ENCODE results near the gene SCN1B. TPM values are rescaled to one million over a fixed set of nuclear protein-coding genes. Genes with fewer than 3 reads are reported as not detected.

Gene SCN1B
- total and polyA plus RNA-seq, 2 of the 13 experiments (the other 11 are each of a cell fraction or from before 2014, with no cell fraction given): 2.7 to 20.1 TPM

GRCh38 chr19:35040826-35041547 is 10.7 kb downstream of the SCN1B start (continued):
- no peak for TF ChIP-seq ZNF512B (CRISPR knock-in tag; IDR thresholded peaks at IDR 0.05; ENCODE audit: borderline replicate concordance)
- TF ChIP-seq ZNF597 (CRISPR knock-in tag; IDR thresholded peaks at IDR 0.05): no peak
- TF ChIP-seq ATAD3A (CRISPR knock-in tag; IDR thresholded peaks at IDR 0.05): no peak
- TF ChIP-seq ARNTL (CRISPR knock-in tag; IDR thresholded peaks at IDR 0.05): peak; percentile 97
- TF ChIP-seq ZNF773 (CRISPR knock-in tag; IDR thresholded peaks at IDR 0.05; ENCODE audit: borderline replicate concordance): peak; percentile 87; the same call in 1 of the 2 replicates
- no peak for TF ChIP-seq ZNF343 (CRISPR knock-in tag; IDR thresholded peaks at IDR 0.05)
- no peak; the same call in 1 of the 2 replicates for TF ChIP-seq ZNF572 (CRISPR knock-in tag; IDR thresholded peaks at IDR 0.05)
- peak; percentile 93; the same call in 1 of the 2 replicates for TF ChIP-seq SNAPC4 (CRISPR knock-in tag; IDR thresholded peaks at IDR 0.05)
- TF ChIP-seq ZFP37 (CRISPR knock-in tag; IDR thresholded peaks at IDR 0.05; ENCODE audit: borderline replicate concordance): 0 out of 2 replicates have a peak, but pooled peaks have one; percentile 54
- no peak for TF ChIP-seq JDP2 (CRISPR knock-in tag; IDR thresholded peaks at IDR 0.05; ENCODE audit: borderline replicate concordance)
- 0 out of 2 replicates have a peak, but pooled peaks have one; percentile 24 for TF ChIP-seq GABPA (IDR thresholded peaks at IDR 0.05; ENCODE audit: low read depth, low read length)
- peak; percentile 76 for TF ChIP-seq GABPA (CRISPR knock-in tag; IDR thresholded peaks at IDR 0.05; ENCODE audit: low read depth)
- TF ChIP-seq IRF1 (CRISPR knock-in tag; IDR thresholded peaks at IDR 0.05; ENCODE audit: low read depth): 0 out of 2 replicates have a peak, but pooled peaks have one; percentile 9
- peak; percentile 74 for TF ChIP-seq ZNF816 (CRISPR knock-in tag; IDR thresholded peaks at IDR 0.05; ENCODE audit: borderline replicate concordance)
- TF ChIP-seq ZNF34 (CRISPR knock-in tag; IDR thresholded peaks at IDR 0.05; ENCODE audit: borderline replicate concordance): 0 out of 2 replicates have a peak, but pooled peaks have one; percentile 29
- peak; percentile 77; the same call in 1 of the 2 replicates for TF ChIP-seq E2F5 (CRISPR knock-in tag; conservative IDR thresholded peaks at IDR 0.05)
- no peak for TF ChIP-seq HHEX (CRISPR knock-in tag; IDR thresholded peaks at IDR 0.05)
